ENCODE data around the gene PAX6. TPM values are rescaled to one million over a fixed set of nuclear protein-coding genes. Genes with fewer than 3 reads are reported as not detected.

The PAX6 gene
- total RNA-seq, 2 experiments from 2014 or later, result not detected

DNA sequence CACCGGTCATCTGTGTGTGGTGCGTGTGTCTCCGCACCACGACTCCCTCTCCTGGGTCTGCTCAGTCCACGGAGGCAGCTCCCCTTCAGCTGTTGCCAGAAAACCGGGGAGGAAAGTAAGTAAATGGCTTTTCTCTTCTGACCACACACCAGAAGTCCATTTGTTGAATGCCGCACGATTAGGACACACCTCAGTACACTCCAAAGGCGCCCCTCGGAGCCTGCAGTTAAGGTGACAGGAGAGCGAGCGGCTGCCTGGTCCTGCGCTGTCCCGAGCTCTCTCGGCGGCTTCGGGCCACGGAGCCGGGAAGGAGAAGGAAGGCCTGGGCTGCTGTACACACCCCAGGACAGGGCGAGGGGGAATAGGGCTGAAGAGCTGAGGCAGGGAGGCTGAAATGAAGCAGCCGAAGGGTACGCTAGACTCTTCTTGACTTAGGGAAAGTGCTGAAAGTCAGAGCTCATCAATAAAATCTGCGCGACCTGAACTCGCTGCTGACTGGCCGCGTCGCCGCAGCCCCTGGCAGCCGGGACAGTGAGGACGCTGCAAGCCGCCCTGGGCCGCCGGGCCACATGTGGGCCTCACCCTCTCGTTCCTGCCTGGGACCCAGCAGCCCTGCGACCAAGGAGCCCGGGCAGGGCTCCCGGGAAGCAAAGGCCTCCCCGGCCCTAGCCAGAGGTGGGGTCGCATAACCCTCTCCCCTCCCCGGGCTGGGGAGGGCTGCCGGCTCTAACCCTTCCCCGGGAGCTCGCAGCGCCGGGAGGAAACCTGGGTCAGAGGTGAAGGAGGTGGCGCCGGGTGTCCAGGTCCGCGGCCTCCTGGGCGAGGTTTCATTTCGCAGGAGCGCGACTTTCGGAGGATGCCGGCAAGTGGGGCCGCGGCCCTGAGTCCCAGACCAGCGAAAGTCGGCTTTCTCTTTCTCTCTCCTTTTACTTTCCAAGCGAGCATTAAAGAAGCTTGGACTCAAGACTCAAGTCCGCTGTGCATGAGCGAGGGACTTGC lies 1.6 kb upstream of the PAX6 start:
- POLR2A ChIA-PET, result no interaction called here
- CTCF ChIA-PET, result interaction anchor here (0.6 kb wide), 1 partner anchor 512 kb away, joined by 3 read pairs; no protein-coding TSS in a partner anchor

GRCh38 chr11:31809857-31810778 lies 1.0 kb downstream of the PAX6 start:
- ChIA-PET POLR2A (no interaction called here), CTCF (interaction anchor here (1.2 kb wide), 1 partner anchor 26 kb away, joined by 3 read pairs; no protein-coding TSS in a partner anchor)

- CTCF ChIA-PET, result interaction anchor here (1.2 kb wide), 1 partner anchor 25 kb away, joined by 3 read pairs; no protein-coding TSS in a partner anchor
Measured at GRCh38 chr11:31809541-31809856, 1.6 kb downstream of the PAX6 start.

DNA sequence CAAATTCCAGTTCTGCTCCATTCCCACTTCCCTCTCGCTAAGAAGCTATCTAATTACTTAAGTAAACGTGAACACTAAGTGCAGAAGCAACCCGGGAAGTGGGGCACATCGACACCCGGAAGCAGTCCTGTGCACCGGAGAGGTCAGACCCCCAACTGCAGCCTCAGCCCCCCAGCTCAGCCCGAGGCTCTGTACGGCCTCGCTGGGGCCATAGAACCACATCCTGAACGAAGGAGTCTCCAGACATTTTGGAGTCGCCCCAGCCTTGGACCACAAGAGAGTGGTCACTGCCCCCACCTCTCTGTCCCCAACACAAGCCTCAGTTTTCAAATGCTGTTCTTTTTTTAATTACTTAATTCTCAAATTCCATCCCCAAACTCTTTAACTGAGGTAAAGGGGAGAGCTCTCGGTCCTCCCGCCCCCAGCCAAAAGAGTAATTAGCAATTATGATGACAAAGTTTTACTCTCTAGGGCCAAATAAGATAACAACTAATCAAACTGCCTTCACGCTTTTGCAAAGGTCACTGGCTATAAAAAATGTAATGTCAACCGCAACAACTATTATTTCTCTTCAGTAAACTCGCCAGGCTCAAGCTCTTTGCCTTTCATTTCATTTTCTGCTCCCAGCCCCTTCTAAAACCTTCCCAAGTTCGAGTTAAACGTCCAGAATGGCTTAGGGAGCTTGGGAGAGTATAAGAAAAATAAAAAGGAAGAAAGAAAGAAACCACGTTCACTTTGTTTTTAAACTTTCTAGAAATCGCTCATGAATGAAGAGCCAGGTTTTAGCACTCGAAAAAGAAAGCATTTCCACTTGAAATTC lies 2.2 kb downstream of the PAX6 start:
- CTCF ChIA-PET, result no interaction called here
- POLR2A ChIA-PET, result no interaction called here

More at GRCh38 chr11:31809541-31809856, 1.6 kb downstream of the PAX6 start:
- POLR2A ChIA-PET, result no interaction called here

DNA sequence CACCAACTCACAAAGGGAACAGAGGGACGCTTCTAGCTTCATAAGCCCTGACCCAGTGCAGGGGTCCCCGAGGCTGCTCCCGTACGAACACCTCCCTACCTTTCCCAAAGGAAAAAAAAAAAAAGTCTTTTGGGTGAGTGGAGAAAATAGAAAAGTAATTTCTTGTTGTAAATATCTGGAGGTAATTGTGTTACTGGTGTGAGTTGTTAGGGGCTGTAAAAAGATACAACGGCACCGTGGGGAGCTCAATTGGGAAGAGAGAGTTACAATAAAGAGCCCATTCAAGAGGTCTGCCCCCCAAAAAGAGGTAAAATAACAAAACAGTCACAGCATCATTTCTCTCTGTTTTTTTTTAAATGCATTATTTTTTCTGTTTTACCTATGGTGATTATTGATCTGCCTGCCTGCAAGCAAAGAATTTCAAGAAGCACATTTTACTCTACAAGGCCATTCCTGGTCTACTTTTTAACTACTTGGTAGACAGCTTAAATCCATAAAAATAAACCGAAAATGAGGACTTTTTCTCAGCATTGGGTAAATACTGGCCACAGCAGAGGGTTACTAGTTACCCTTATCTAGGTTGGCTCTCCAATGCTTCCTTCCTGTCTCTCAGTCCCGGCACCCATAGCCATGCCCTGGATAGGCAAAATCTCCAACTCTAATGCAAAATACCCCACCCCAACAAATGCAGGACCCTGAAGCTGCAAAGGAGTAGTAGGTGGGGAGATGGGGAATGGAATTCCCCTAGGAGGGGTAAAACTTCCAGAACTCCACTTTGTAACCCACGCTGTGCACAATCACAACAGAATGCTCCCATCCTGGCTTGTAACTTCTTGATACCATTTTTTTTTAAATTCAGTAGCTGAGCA lies 3.1 kb downstream of the PAX6 start:
- ChIA-PET CTCF (interaction anchor here (0.7 kb wide), 1 partner anchor 157 kb away, joined by 3 read pairs; no protein-coding TSS in a partner anchor), POLR2A (no interaction called here)

GRCh38 chr11:31806928-31807798 lies 4.0 kb downstream of the PAX6 start:
- POLR2A ChIA-PET, result no interaction called here
- CTCF ChIA-PET, result interaction anchor here (0.7 kb wide), 1 partner anchor 157 kb away, joined by 3 read pairs; no protein-coding TSS in a partner anchor

GRCh38 chr11:31806186-31806927 lies 4.8 kb downstream of the PAX6 start:
- ChIA-PET POLR2A (no interaction called here), CTCF (no interaction called here)

DNA sequence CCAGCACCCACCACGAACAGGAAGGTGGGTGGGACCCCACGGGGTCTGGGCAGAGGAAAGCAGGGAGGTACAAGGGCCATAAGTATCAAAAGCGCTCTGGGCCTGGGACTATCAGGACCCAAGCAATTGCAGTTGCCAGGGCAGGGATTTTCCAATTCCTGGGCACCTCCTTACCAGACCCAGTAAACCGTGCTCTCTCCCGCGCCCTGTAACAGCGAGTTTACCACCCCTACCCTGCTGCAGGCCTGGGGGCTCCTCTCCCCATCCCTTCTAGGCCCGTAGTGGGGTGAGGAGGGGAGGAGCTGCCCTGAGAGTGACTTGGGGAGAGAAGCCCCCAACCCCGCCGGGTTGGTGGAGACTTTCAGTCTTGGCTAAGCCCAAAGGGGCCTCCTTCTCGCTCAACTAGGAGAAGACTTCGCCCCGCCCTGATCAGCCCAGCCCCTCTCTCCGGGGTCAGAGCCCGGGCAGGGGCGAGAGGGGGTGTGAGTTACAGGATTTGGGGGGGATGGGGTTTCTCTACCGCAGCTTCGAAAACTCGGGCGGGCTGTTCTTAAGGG lies 5.4 kb downstream of the PAX6 start:
- ChIA-PET CTCF (interaction anchor here (0.8 kb wide), 1 partner anchor 20 kb away, joined by 3 read pairs; no protein-coding TSS in a partner anchor), POLR2A (no interaction called here)

DNA sequence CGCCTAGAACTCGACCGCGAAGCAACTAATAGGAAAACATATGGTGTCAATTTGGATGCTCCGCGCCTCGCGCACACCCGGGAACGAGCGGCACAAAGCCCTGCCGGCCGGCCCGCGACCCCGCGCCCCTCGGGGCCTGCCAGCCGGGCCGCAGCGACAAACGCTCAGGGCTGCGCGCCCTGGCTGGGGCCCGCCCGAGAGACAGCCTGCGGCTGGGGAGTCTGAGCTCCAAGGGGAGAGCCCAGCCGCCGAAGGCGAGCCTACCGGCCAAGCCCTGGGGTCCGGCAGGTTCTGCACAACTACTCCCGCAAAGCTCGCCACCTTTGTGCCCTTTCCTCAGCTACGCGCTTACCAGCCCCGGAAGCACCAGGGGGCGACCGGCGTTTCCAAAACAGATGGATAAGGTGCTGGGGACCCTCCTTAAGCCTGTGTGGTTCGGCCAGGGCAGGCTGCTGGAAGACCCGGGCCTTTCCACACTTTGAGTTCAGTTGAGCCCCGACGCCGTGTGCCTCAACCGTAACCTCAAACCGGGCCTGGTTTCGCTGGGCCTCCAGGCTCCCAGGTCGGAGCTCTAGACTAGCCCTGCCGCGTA lies 6.0 kb downstream of the PAX6 start:
- ChIA-PET POLR2A (no interaction called here), CTCF (interaction anchor here (0.8 kb wide), 1 partner anchor 20 kb away, joined by 3 read pairs; no protein-coding TSS in a partner anchor)

DNA sequence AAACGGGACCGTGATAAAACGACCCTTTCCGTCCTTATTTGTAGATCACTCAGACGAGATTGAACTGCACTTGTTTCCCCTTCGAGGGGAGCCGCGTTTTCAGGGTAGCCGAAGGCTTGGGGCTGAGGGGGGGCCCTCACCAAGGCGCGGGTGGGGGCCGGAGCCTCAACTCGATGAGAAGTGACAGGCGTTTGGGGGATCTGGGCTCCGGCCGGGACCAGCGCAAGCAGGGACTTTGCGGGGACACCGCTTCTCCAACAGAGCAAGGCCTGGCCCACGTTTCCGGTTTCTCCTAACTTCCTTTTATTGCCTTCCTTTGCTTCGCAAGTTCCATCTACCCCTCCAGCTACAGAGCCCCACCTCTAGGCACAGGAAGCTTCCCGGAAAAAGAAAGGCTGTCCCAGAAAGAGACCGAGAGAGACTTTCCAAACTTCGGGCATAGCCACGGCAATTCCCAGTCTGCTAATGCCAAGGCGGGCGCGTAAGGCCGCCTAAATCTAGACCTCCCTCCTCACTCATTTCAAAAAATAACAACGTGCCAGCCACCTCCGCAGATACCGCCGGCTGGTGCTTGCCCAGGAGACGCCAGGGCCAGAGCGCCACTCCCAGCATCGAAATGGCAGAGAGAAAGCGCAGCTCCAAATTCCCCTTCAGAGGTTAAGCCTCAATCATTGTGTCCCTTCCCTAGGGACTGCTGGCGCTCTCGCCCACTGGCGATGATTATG lies 6.6 kb downstream of the PAX6 start:
- ChIA-PET POLR2A (no interaction called here), CTCF (no interaction called here)

GRCh38 chr11:31803813-31804311 lies 7.3 kb downstream of the PAX6 start:
- ChIA-PET CTCF (no interaction called here), POLR2A (no interaction called here)

DNA sequence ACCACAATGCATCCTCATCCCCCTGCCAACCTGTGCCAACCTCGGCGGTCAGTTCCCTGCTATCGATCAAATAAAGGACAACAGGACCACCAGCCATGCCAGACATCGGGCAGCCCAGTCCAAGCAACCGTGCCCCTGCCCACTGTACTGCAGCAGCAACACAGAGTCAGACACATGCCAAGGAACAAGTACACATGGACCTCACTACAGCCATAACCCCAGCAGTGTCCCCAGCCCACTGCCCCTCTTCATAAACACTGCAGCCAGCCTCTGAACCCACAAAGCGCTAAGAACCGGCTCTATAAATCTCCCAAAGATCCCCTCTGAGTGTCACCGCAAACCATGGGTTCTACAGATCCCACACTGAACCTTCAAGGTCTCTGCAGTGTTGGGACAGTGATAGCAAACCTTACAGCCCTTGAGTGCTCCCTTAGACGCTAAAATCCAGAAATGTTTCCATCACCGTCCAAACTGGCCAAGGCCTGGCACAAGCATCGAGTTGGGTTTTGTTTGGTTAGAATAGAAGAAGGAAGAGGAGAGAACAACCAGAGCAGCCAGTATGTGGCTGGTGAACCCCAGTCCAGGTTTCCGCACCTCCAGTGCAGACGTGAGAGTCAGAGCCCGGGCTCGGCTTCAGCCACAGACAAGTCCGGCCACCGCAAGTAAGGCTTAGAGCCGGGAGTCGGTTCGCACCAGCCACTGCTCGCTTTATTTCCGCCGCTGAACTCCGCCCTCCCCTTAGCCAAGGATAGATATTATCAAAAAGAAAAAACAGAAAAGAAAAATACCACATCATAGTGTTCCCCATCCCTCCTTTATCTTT lies 7.9 kb downstream of the PAX6 start:
- POLR2A ChIA-PET, result no interaction called here
- CTCF ChIA-PET, result no interaction called here

DNA sequence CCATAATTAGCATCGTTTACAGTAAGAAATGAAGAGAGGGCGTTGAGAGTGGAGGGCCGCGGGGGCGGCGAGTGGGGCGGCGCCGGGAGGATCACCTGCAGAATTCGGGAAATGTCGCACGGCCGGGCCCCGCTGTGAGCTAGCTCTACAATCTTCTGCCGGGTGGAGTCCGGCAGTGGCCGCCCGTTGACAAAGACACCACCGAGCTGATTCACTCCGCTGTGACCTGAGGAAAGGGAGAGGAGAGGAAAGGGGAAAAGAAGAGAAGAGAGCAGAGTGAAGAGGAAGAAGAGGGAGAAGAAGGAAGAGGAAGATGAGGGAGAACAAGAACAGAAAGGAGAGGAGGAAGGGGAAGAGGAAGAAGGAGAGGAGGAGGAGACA lies 8.5 kb downstream of the PAX6 start:
- ChIA-PET POLR2A (no interaction called here), CTCF (no interaction called here)

DNA sequence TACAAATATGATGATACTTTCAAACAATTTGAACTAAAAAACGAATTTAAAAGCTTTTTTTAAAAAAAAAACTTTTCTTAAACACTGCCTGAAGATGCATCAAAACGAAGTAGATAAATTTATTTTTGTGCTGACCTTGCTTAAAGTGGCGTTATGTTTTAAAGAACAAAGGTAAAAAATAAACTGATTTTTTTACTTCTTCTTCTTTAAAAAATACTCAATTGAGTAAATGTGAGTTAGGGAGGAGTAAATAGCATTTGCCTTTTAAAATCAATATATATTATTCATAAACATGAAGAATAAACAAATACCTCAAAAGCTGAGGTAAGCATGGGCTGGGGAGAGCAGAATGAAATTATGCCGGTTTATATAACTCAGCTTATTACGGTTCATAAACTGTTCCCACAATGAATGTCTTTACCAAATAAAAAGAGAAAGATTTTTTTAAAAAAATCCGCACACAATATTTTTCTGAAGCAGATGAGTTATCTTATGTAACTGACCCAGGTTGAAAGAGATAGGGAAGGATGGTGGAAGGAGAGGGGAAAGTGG lies 9.0 kb downstream of the PAX6 start:
- ChIA-PET POLR2A (no interaction called here), CTCF (no interaction called here)
